Endometrial microvascular endothelial cells (primary cell): Measurements from ENCODE around the gene ANAPC2. TPM values are rescaled to one million over a fixed set of nuclear protein-coding genes. Genes with fewer than 3 reads are reported as not detected.

Source experiments
- in situ Hi-C: cut with HindIII; loops from 2 replicates; pipeline ENCODE4 v1.10.0; 2017; ENCODE audit warnings: low sequenced_read_pairs, low pct_unique_long_range_greater_than_20kb; ENCODE audit errors: inconsistent ontology term
- total RNA-seq: library from RNA; depleted of rRNA; stranded (reverse); fragments of >200 nt; gene quantifications from one replicate; pipeline ENCODE4 v1.2.3, GENCODE V29; 2015; ENCODE audit errors: inconsistent ontology term

The ANAPC2 gene
- total RNA-seq, 1 donor from 2014 or later = 14.9 TPM

DNA sequence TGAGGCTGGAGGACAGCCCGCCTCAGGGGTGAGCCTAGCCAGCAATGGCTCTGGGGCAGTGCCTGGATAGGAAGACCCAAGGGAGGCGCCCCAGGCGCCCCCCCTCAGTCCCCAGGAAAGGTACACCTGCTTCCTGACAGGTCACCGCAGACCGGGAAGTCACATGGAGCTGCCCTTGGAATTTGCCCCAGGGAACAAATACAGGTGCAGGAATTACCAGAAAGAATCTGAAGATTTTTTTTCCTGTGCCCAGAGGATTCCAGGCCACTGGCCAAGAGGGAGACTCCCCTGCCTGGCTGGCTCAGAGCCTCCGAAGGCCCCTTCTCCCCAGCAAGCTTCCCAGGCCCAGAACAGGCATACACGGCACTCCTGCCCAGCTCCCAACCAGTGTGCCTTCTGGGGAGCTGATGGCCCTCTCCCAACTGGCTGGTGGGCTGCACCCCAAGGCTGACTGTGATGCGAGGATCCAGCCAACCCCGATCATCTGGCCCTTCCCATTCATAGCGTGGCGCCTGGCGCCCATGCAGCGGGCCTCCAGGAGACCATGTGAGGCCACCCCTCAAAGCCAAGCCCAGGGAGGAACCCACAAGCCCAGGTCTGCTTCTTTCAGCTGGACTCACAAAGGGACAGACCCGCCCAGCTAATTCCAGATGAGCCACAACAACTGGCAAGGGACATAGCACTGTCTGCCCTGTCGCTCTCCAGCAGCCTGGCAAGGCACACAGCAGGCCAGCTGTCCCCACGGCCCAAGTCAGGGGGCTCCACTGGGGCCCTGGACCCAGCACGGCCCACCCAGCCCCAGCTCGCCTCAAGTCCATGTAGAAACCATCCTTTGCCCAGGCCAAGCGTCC lies 9.9 kb upstream of the ANAPC2 start:
- in situ Hi-C loops = no loop called here

DNA sequence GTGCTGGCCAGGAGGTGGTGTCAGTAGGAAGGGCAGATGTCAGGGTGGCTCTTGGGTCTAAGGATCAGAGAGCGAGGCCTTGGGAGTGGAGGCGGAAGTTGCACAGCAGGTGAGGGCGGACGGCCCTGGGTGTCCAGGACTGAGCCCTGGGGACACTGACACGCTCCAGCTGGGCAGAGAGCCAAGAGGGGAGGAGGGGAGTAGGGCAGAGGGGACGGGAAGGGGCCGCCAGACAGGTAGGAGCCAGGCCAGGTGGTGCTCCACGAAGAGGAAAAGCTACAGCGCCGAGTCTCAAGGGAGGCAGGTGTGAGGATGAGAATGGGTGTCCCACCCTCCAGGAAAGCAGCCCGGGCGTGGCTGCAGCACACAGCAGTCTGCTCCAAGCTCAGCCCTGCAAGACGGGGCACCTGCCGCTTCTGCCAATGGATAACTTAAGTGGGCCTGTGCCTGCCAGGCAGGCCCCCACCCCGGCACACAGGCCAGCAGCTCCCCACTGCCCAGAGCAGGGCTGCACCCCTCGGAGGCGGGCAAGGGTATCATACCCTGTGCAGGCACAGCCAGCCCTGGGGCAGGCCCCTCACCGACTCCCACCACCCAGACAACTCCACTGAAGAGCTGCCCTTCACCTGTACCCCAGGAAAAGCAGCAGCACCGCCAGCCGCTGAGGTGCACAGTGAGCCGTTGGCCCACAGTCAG lies 7.3 kb upstream of the ANAPC2 start:
- in situ Hi-C loops = no loop called here

DNA sequence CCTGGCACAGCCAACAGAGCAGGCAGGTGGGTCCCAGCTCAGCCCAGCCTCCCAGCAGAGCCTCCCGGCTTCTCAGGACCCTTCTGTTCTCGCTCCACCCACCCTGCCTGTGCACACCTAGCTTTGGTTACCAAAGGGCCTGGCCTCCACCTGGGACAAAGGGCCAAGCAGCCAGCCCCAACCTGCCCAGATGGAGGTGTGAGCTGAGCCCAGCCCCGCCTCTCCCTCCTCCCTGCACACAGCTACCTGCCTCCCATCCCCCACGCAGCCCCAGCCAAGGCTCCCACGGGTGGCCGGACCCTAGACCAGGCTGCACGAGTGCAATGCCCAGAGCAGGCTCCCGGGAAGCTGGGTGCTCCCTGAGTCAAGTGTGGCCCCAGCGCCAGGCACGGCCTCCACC lies 6.5 kb upstream of the ANAPC2 start:
- in situ Hi-C loops = no loop called here

DNA sequence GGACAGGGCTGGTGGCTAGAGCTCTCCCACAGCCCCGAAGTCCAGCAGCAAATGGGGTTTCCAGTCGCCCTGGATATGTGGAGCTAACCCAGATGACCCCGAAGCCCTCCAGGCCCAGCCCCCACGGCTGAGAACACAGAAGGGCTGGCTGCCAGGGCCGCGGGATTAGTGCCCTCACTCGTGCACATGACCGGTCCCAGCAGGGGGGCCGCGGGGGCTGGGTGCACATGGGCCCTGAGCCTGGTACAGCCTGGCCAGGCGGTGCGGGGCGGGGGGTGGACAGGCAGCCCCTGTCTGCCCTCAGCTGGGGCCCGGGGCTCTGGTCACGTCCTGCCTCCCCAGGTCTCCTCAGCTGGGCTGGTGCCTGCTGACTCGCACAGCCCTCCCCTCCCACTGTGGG lies 6.0 kb upstream of the ANAPC2 start:
- in situ Hi-C loops = no loop called here

DNA sequence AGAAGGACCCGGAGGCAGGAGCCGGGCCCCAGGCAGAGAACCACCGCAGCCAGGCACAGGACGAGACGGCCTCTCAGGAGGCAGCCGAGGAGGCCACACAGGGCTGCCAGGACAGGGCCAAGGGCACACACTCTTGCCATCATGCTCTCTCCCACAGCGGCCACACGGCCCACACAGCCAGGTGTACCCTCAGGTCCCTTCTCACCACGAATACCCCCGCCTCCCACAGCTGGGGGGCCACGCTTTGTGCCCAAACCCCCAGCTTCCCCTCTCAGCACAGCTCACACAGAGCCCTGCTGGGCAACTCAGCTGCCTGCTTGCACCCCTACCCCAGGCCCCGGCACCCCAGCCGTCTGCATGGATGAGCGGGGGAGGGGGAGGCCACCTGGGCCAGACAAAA lies 5.4 kb upstream of the ANAPC2 start:
- in situ Hi-C loops = no loop called here

DNA sequence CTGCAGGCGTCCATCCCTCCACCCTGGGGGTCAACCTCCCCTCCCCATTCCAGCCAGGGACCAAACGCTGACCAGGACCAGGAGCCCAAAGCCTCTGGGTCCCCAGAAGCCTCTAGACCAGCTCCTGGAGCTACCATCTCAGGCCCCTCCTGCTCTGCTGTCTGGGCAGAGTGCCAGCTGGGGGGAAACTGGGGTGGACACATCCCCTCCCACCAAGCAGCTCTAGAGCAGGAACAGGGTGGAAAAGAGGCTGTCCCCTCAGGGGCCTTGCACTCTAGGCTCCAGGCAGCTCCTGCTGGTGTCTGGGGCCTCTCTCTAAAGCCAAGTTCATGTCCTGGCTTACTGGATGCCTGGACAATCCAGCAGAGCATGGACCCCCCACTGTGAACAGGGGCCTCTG lies 4.5 kb upstream of the ANAPC2 start:
- in situ Hi-C loops = no loop called here

DNA sequence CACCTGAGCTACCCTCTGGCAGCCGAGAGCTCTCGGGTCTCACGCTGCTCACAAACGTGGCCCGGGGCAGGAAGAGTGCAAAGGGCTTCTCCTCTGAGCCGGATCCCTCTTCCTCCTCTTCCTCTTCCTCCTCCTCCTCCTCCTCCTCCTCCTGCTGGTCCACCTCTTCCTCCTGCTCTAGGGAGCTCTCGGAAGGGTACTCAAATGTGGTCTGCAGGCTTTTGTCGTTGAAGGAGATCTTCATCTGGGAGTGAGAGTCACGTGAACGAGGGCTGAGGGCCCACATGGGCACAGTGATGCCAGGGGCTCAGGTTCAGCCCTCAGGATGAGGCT lies 4.1 kb upstream of the ANAPC2 start:
- in situ Hi-C loops = no loop called here

DNA sequence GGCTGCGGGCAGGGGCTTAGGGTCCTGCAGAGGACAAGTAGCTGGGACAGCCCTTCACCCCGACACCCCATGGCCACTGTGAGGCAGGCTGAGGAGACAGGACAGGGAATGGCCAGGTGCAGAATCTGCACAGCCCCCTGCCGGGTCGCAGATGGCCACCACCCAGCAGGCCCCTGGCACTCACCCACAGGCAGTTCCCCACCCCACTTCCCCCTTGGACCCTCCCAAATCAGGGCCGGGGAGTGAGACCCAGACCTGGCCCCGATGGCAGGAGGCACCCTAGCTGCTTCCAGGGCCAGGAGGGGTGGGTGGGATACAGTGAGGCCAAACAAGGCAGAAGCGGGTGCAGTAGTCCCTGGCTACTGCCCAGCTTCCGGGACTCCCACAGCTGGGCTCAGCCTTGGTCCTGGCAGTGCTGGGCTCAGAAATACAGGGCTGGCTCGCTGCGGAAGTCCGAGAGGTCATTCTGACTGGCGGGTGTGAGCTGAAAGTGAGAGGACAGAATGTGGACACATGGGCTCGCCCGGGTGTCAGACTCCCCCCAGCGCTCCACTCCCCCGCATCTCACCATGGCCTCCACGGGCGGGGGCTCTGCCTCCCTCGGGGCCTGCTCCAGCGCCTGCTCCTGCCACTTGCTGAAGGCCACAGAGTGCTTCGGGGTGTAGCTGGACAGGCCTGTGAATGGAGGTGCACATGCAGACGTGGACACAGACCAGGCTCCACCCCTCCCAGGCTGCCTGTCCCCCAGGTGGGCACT lies 3.5 kb upstream of the ANAPC2 start:
- in situ Hi-C loops = no loop called here

DNA sequence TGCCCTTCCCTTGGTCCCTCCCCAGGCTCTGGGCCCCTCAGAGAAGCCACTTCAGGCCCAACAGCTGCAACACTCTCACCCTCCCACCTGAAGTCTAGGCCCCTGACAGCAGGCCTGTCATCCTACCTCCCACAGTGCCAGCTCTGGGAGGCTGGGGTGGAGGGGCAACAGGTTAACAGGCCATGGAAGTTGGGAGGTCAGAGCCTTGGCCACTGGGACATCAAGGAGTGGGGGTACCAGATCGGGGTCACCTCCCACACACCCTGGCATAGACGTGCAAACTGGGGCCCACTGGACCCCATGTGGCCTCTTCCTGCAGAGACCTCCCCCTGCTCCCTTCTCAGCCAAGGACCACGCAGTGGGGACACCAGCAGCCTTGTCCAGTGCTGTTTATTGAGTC lies 2.9 kb upstream of the ANAPC2 start:
- in situ Hi-C loops = no loop called here

DNA sequence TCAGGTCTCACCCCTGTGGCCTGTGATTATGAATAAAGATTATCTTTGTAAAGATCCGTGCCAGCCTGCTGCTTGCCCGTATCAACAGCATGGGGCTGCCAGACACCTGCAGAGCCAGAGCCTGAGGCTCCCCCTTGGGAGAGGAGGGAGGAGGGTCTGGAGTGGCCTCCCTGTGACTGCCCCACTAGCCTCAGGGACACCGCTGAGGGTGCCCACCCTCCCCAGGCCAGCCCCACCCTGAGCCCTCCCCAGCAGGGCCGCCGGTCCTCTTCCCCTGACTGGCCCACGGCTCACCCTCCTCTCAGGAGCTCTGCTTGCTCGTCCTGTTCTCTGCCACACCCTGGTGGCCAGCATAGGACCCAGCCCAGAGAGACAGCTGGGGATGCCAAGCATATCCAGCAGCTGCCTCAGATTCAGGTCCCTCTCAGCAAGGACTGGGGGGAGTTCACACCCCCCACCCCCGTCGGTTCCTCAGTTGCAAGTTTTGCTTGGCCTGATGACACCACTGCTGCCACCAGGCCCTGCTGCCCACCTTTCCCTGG lies 2.0 kb upstream of the ANAPC2 start:
- in situ Hi-C loops = no loop called here

DNA sequence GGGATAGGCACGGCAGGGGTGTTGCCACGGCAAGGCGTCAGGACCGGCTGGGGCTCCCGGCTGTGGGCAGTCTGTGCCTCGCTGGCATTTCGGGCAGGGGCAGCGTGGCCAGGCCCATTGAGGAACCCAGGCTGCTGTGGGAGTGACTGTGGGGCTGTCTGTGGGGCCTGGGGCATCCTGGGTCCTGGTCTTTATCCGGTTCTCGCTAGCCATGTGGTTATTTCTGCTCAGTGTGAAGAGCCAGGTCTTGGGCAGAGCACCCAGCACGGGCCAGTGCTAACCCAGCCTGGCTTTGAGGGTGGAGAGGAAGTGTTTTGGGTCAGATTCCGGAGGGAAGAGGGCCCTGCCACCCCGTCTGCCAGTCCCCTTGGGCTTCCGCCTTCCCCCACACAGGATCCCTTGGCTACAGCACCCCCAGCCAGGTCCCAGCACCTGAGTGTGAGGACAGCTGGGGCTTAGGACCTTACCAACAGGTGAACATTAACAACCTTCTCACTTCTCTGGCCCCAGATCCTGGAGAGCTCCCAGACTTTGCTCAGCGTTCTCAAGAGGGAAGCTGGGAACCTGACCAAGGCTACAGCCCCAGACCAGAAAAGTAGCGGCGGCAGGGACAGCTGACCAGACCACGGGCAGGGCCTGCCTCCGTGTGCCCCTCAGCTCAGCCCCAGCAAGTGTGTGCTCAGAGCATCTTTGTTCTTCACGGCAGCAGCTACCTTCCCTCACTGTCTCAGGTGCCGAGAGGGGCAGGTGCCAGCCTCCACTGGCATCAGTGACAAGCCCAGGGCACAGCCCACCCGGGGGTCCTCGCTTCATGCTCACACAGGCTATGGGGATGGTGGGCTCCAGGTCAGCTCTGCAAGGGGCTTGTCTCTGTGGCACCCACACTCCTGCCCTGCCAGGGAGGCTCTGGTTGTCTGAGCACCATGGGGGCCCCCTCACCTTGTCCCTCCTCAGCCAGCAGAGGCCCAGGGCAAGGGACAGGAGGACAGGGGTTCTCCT lies 1.2 kb upstream of the ANAPC2 start:
- in situ Hi-C loops = no loop called here

DNA sequence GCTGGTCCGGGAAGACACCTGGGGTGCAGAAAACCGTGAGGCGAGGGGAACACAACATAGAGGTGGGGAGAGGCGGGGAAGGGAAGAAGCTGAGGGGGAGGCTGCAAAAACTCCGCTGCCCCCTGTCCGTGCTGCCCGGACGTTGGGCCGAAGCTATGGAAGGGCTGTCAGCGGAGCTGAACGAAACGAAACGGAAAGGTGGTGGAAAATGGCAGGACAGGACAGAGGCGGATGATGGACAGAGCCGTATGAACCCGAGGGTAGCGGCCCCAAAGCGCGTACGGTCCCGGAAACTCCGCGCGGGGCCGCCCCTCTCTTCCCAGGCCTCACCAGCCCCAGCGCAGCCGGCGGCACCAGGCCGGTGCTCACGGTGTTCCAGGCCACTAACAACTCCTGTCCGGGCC lies 272 bp downstream of the ANAPC2 start:
- in situ Hi-C loops = no loop called here

DNA sequence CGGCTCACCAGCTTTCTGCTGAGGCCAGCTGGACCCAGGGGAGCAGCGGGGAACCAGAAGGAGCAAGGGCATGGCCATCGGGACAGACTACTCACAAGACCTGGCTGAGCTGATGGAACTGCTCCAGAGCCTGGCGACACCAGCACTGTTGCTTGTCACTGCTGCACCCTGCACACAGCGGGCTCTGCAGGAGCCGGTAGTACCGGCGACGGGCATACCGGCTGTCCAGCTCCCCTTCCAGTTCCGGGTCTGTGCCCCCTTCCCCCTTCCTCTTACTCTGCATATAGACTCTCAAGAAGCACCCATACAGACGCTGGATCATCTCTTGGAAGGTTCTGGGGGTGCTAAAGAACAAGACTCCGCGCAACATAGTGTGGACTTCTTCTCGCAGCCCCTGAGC lies 974 bp downstream of the ANAPC2 start:
- in situ Hi-C loops = no loop called here

DNA sequence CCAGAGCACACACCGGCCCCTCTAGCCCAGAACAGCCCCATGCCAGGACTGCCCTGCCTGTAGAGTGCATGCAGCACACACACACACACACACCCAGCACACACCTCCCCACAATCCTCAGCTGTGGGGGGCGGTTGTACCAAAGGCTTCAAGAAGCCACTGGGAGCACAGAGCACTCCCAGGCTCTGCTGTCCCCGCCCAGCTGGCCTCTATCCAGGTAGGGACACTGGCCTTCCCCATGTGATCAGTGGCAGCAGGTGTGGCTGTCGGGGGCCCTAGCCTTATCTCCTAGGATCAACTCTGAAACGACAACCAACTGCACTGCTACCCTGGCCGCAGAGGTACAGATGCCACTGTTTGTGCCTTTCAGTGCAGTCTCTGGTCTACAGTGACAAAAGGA lies 2.0 kb downstream of the ANAPC2 start:
- in situ Hi-C loops = no loop called here

DNA sequence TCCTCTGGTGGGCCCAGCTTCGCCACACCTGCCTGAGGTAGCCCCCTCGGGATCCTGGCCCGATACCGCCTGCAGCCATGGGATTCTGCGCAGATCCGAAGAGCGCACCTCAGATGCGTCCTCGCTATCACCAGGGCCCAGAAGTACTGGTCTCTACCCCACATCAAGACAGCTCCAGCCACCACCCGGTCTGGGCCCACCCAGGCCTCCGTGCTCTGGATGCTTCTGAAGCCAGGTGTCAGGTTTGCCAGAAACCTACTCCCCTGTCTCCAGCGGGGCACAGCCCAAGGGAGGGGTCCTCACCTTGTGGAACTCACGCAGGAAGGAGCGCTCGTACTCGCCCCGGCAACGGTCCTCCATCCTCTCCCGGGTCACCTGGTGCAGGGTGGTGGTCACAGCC lies 2.4 kb downstream of the ANAPC2 start:
- in situ Hi-C loops = no loop called here

DNA sequence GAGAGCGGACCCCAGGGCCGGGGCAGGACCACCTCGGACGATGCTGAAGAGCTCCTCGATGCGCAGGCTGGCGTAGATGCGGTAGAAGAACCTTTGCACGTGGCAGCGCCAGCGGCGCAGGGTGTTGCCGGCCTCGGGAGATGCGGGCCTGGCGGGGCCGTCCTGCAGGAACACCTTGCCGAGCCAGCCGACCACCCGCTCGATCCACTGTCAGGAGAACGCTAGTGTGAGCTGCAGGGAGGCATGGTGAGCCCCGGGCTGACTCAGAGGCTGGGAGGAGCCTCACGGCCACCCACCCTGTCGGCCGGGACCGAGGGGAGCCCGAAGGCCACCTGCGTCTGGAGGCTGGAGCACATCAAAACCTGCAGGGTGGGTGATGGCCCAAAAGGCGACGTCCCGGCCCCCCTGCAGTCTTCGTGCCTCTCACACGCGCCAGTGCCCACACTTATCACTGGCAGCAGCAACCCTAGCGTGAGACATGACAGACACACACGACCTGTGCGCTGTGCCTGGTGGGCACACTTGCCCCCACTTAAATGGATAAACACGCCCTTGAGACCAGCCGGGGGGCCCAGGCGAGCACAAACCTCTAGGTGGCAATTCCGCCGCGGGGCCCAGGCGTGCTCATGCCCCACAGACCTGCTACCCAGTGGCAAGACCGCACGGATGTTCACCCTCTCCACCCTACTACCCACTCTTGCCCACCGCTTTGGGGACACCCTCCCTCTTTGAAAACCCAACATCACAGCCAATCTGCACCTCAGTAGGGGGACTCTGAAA lies 3.3 kb downstream of the ANAPC2 start:
- in situ Hi-C loops = no loop called here

DNA sequence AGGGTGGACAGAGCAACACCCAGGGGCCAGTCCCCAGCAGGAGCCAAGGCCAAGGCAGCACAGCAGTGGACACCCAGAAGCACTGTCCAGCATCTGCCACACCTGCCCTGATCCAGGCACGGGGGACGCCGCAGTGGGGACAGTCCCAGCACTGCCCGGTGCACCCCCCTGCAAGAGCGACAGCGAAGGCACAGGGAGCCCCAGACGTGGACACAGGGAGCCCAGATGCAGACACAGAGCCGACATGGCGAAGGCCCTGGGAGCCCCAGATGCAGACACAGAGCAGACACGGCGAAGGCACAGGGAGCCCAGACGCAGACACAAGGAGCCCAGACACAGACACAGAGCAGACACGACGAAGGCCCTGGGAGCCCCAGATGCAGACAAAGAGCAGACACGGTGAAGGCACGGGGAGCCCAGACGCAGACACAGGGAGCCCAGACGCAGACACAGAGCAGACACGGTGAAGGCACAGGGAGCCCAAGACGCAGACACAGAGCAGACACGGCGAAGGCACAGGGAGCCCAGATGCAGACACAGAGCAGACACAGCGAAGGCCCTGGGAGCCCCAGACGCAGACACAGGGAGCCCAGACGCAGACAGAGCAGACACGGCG lies 4.3 kb downstream of the ANAPC2 start:
- in situ Hi-C loops = no loop called here
